Measurements from ENCODE around the gene NPW. TPM values are rescaled to one million over a fixed set of nuclear protein-coding genes. Genes with fewer than 3 reads are reported as not detected.

The NPW gene
- total and polyA plus RNA-seq, 2 of the 8 experiments (the other 6 are each of a cell fraction or from before 2014, with no cell fraction given): 4.0 to 10.3 TPM

DNA sequence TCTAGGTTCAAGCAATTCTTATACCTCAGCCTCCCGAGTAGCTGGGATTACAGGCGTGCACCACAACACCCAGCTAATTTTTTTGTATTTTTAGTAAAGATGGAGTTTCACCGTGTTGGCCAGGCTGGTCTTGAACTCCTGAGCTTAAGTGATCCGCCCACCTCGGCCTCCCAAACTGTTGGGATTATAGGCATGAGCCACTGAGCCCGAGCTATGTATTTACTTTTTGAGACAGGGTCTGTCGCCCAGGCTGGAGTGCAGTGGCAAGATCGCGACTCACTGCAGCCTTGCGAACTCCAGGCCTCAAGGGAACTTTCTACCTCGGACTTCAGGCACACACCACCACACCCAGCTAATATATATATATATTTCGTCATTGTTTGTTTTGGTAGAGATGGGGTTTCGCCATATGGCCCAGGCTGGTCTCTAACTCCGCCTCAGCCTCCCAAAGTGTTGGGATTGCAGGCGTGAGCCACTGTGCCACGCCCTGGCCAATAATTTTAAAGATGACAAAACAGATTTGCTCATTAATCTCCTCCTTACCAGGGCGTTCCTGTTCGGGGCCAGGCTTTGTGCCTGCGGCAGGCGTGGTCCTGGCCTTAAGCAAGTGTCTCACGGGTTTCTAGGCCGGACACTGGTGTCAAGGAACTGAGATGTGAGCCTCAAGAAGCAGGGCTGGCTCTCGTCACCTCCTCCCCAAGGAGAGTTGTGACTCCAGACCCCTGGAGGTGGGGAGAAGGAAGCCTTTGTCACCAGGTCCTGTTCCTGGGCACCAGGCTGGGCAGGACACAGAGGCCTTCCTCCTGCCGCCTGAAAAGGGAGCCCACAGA, 4.3 kb upstream of the NPW start:
- Histone ChIP-seq H3K14ac (ENCODE audit: insufficient read length) (no peak overlapping the region), H3K4me3 (ENCODE audit: extremely low read depth in 1 of 4, insufficient read depth in 2 of 4, low read depth in 3 of 4, low read length in 4 of 4) (no peak overlapping the region), H3K36me3 (ENCODE audit: control insufficient read depth in 2 of 4, insufficient read depth in 4 of 4, low read length in 3 of 4) (peaks cover 0 to 5% (median 0%) of the 10 kb centered on the region in 4 experiments; a peak in 1 of 8 replicates), H4K91ac (replicated peaks; ENCODE audit: insufficient read length, low read length) (no peak overlapping the region), H2BK20ac (ENCODE audit: low read length) (no peak overlapping the region), H3K4ac (replicated peaks; ENCODE audit: insufficient read length, low read depth, low read length) (no peak overlapping the region), H4K8ac (ENCODE audit: extremely low read depth, insufficient read depth, low read length) (no peak overlapping the region), H3K4me2 (ENCODE audit: insufficient read depth in 1 of 2, low read depth in 2 of 2, low read length in 2 of 2) (no peak overlapping the region), H3K79me1 (ENCODE audit: low read depth, low read length) (no peaks in the 10 kb centered on the region), H3K23me2 (ENCODE audit: low read depth, low read length) (peaks cover 8% of the 10 kb centered on the region; the same call in 1 of the 2 replicates), H4K20me1 (replicated peaks in 1 of 2; ENCODE audit: control insufficient read depth in 1 of 2, insufficient read depth in 2 of 2, low read length in 2 of 2) (no peaks in the 10 kb centered on the region), H3K23ac (ENCODE audit: insufficient read length) (no peak overlapping the region), H2AFZ (ENCODE audit: low read length) (no peak overlapping the region), H3K9ac (replicated peaks in 1 of 4; ENCODE audit: extremely low read depth in 1 of 4, low read depth in 3 of 4, low read length in 3 of 4) (no peak overlapping the region), H3K9me3 (ENCODE audit: insufficient read depth in 2 of 2, low read depth in 1 of 2, low read length in 1 of 2) (no peaks in the 10 kb centered on the region), H3K27me3 (replicated peaks in 1 of 4; ENCODE audit: control insufficient read depth in 3 of 4, extremely low read depth in 1 of 4, insufficient read depth in 3 of 4, low read length in 3 of 4) (peaks cover 13 to 23% (median 16%) of the 10 kb centered on the region in 4 experiments), H3K4me1 (replicated peaks in 1 of 4; ENCODE audit: control insufficient read depth in 3 of 4, insufficient read depth in 4 of 4, low read length in 3 of 4) (peaks cover 2 to 15% (median 4%) of the 10 kb centered on the region in 4 experiments), H2BK5ac (ENCODE audit: low read depth, low read length) (no peak overlapping the region), H2BK120ac (replicated peaks; ENCODE audit: low read depth, low read length) (no peak overlapping the region), H2BK15ac (ENCODE audit: low read length) (no peak overlapping the region), H3K27ac (ENCODE audit: low read depth, low read length) (no peak overlapping the region), H2AK5ac (ENCODE audit: low read depth, low read length) (no peak overlapping the region), H3K79me2 (ENCODE audit: control insufficient read depth in 1 of 2, insufficient read depth in 2 of 2, low read length in 2 of 2) (no peaks in the 10 kb centered on the region), H2BK12ac (ENCODE audit: low read depth, low read length) (no peak overlapping the region), H3K18ac (ENCODE audit: extremely low read depth, low read length) (no peak overlapping the region), H4K5ac (ENCODE audit: insufficient read length, low read depth, low read length) (no peak overlapping the region), H3K56ac (replicated peaks; ENCODE audit: insufficient read length, low read depth, low read length) (no peak overlapping the region)
- FAIRE-seq: no peak
- CTCF ChIA-PET (ENCODE audit: partially characterized antibody): interaction anchor here (0.7 to 3.3 kb wide), 5 partner anchors 11 to 124 kb away, joined by 3 to 18 read pairs (median 7); no protein-coding TSS in a partner anchor
- TF ChIP-seq SP2 (IDR thresholded peaks at IDR 0.05; ENCODE audit: low read length): no peak
- POLR2A ChIA-PET (ENCODE audit: partially characterized antibody): interaction anchor here (1.0 kb wide), 1 partner anchor 51 kb away, joined by 3 read pairs; the partner anchor contains the start of gene RPS2
- WGBS, 2 experiments (ENCODE audit: extremely low coverage in 1 of 2, insufficient coverage in 1 of 2, insufficient read length in 1 of 2, insufficient replicate concordance in 2 of 2, low coverage in 1 of 2, low lambda C conversion rate in 2 of 2, missing lambda C conversion rate in 1 of 2): 87% methylated on average over 24 of the region's 24 CpGs; no CpG with 5 or more reads in 1 of the 2 experiments
- no peak for DNase-seq (ENCODE audit: low read depth in 1 of 2, low spot score in 2 of 2)
